K562 (cell line): Measurements from ENCODE around the gene TRAF5. TPM values are rescaled to one million over a fixed set of nuclear protein-coding genes. Genes with fewer than 3 reads are reported as not detected.

ENCODE experiments used
- BDP1 ChIP-seq: IDR thresholded peaks from 3 replicates; pipeline ENCODE4 v1.6.1; 2011; ENCODE audit not compliant: insufficient read length, insufficient read depth
- CUX1 ChIP-seq: fragments of 200-800 bp; sonication (Bioruptor generic); IDR thresholded peaks from 2 replicates; pipeline ENCODE4 v1.6.1; 2016; ENCODE audit warnings: missing genetic modification characterization, missing compliant biosample characterization
- ETV5 ChIP-seq: sonication (generic); formaldehyde crosslinking; IDR thresholded peaks from 2 replicates; pipeline ENCODE4 v1.4.0; 2020; ENCODE audit warnings: low read depth, mild to moderate bottlenecking, missing genetic modification reagents
- ETV6 ChIP-seq, 3 experiments: fragments of 150-350 bp in 1 of 3; sonication (generic) in 1 of 3; formaldehyde crosslinking in 1 of 3; IDR thresholded peaks; 2 replicates each; pipeline versions ENCODE4 v1.6.1 to v1.8.0; 2014 to 2022; ENCODE audit warnings: borderline replicate concordance in 2 of 3, low read depth in 2 of 3, antibody characterized with exemption in 1 of 3, low read length in 1 of 3, mild to moderate bottlenecking in 1 of 3, missing genetic modification reagents in 1 of 3
- FOXJ2 ChIP-seq: fragments of 200-800 bp; sonication (Bioruptor generic); IDR thresholded peaks from 2 replicates; pipeline ENCODE4 v1.6.1; 2016; ENCODE audit warnings: missing genetic modification characterization, missing compliant biosample characterization
- KHSRP ChIP-seq: fragments of 450-650 bp; IDR thresholded peaks from 2 replicates; pipeline ENCODE4 v1.6.1; 2017
- NR2C1 ChIP-seq, 2 experiments: fragments of 450-650 bp; IDR thresholded peaks; 2 replicates each; pipeline ENCODE4 v1.6.1; 2017; ENCODE audit warnings: mild to moderate bottlenecking in 2 of 2, antibody characterized with exemption in 1 of 2, inconsistent platforms in 1 of 2, missing compliant biosample characterization in 1 of 2, missing genetic modification characterization in 1 of 2
- PHTF2 ChIP-seq: fragments of 250-450 bp; sonication (Bioruptor Pico); IDR thresholded peaks from 2 replicates; pipeline ENCODE4 v1.5.0; 2021; ENCODE audit warnings: mild to moderate bottlenecking
- SAFB ChIP-seq: fragments of 200-400 bp; formaldehyde crosslinking; IDR thresholded peaks from 2 replicates; pipeline ENCODE4 v1.6.1; 2017; ENCODE audit warnings: low read depth, low read length, borderline replicate concordance
- SIRT6 ChIP-seq: IDR thresholded peaks from one replicate; pipeline ENCODE4 v1.6.1; 2012; ENCODE audit warnings: low read depth, mild to moderate bottlenecking, control low read depth, inconsistent platforms, low read length, moderate library complexity
- SNIP1 ChIP-seq: fragments of 450-650 bp; IDR thresholded peaks from 2 replicates; pipeline ENCODE4 v1.7.1; 2017; ENCODE audit warnings: low read depth, mild to moderate bottlenecking
- SNRNP70 ChIP-seq: fragments of 200-400 bp; formaldehyde crosslinking; optimal IDR thresholded peaks from 2 replicates; pipeline ENCODE3; 2017; ENCODE audit warnings: low read depth, low read length
- UBTF ChIP-seq, 2 experiments: IDR thresholded peaks; 2 replicates each; pipeline ENCODE4 v1.6.1; 2012; ENCODE audit warnings: improper control_type of control experiment in 2 of 2, low read depth in 2 of 2, low read length in 2 of 2, borderline replicate concordance in 1 of 2
- VEZF1 ChIP-seq: fragments of 200-800 bp; sonication (Bioruptor generic); IDR thresholded peaks from 2 replicates; pipeline ENCODE4 v1.6.1; 2017; ENCODE audit warnings: missing genetic modification characterization, missing compliant biosample characterization
- ZBTB17 ChIP-seq: fragments of 450-650 bp; formaldehyde crosslinking; IDR thresholded peaks from 2 replicates; pipeline ENCODE4 v1.4.0; 2020; ENCODE audit warnings: mild to moderate bottlenecking
- ZFX ChIP-seq: sonication (generic); formaldehyde crosslinking; IDR thresholded peaks from 2 replicates; pipeline ENCODE4 v1.8.0; 2022; ENCODE audit warnings: mild to moderate bottlenecking, missing genetic modification reagents, moderate library complexity
- ZNF778 ChIP-seq: fragments of 450-650 bp; formaldehyde crosslinking; IDR thresholded peaks from 2 replicates; pipeline ENCODE4 v1.4.0; 2020; ENCODE audit warnings: mild to moderate bottlenecking, moderate library complexity
- ZNF830 ChIP-seq: fragments of 250-450 bp; sonication (Bioruptor Pico); IDR thresholded peaks from 2 replicates; pipeline ENCODE4 v1.5.0; 2021; ENCODE audit warnings: mild to moderate bottlenecking
- polyA plus RNA-seq, 8 experiments: library from polyadenylated mRNA; depleted of rRNA in 4 of 8; stranded (reverse) in 5 of 8; unstranded in 3 of 8; fragments of >200 nt; fragmentation: Nextera tagmentation in 2 of 8; fragmentation: Illumina TruSeq in 1 of 8; extraction: Ambion mirVana in 2 of 8; extraction: Trizol in 1 of 8; gene quantifications; 2 replicates each; pipeline versions ENCODE4 v1.2.1 to v1.2.3, GENCODE V29; 2011 to 2014; ENCODE audit warnings: inconsistent platforms in 1 of 8, missing spikeins in 1 of 8
- total RNA-seq, 7 experiments: library from RNA; depleted of rRNA in 6 of 7; stranded (reverse); fragments of >200 nt in 6 of 7; fragmentation: Illumina TruSeq in 2 of 7; extraction: Trizol in 2 of 7; gene quantifications; 2 replicates each; pipeline versions ENCODE4 v1.2.1 to v1.2.3, GENCODE V29; 2011 to 2021; ENCODE audit warnings: low replicate concordance in 1 of 7

TRAF5 gene
- total and polyA plus RNA-seq, 9 of the 15 experiments (the other 6 are each of a cell fraction or from before 2014, with no cell fraction given): 2.0 to 9.3 (median 5.3) TPM

- no peak for TF ChIP-seq SNIP1
- TF ChIP-seq ZNF830 (CRISPR knock-in tag): no peak
- TF ChIP-seq ETV6 (IDR thresholded peaks at IDR 0.05; ENCODE audit: borderline replicate concordance in 1 of 2, low read depth in 2 of 2, low read length in 1 of 2): no peak
- TF ChIP-seq ETV6 (CRISPR knock-in tag; IDR thresholded peaks at IDR 0.05; ENCODE audit: borderline replicate concordance): no peak
- no peak for TF ChIP-seq PHTF2 (CRISPR knock-in tag)
- no peak for TF ChIP-seq CUX1 (CRISPR knock-in tag)
- TF ChIP-seq FOXJ2: no peak
- no peak for TF ChIP-seq SNRNP70
- TF ChIP-seq NR2C1 (IDR thresholded peaks at IDR 0.05): no peak
- TF ChIP-seq NR2C1 (tag; IDR thresholded peaks at IDR 0.05): 0 out of 2 replicates have a peak, but pooled peaks have one; percentile 0
- no peak for TF ChIP-seq SAFB
- TF ChIP-seq SIRT6: no peak
- TF ChIP-seq ZFX: peak; percentile 50
- TF ChIP-seq BDP1: no peak
- no peak for TF ChIP-seq KHSRP
- no peak for TF ChIP-seq ZNF778 (CRISPR knock-in tag)
- TF ChIP-seq UBTF (IDR thresholded peaks at IDR 0.05; ENCODE audit: borderline replicate concordance in 1 of 2, low read depth in 2 of 2, low read length in 2 of 2): peak in 1 of 2 experiments; percentile 59; a peak in 1 of 4 replicates
- TF ChIP-seq ETV5 (CRISPR knock-in tag): no peak
- TF ChIP-seq ZBTB17 (CRISPR knock-in tag): 0 out of 2 replicates have a peak, but pooled peaks have one; percentile 18
- TF ChIP-seq VEZF1: peak; percentile 75
These were observed at the start of gene TRAF5 (continued) for GRCh38 chr1:211326528-211327345.
